K562 (cell line): ENCODE results near the gene GPATCH2.

Experiments
- ARHGAP35 ChIP-seq: fragments of 450-650 bp; IDR thresholded peaks from 2 replicates; pipeline ENCODE4 v1.6.1; 2018; ENCODE audit not compliant: partially characterized antibody
- BRCA1 ChIP-seq, 2 experiments: fragments of 450-650 bp in 1 of 2; sonication (generic) in 1 of 2; formaldehyde crosslinking in 1 of 2; IDR thresholded peaks; 2 replicates each; pipeline versions ENCODE4 v1.5.0 to v1.6.1; 2017 to 2020; ENCODE audit warnings: mild to moderate bottlenecking in 1 of 2, missing genetic modification reagents in 1 of 2
- FOXK2 ChIP-seq, 2 experiments: fragments of 450-650 bp; IDR thresholded peaks in 1 of 2; conservative IDR thresholded peaks in 1 of 2; 2 replicates each; pipeline ENCODE4 v1.6.1; 2016; ENCODE audit warnings: low read depth in 2 of 2, mild to moderate bottlenecking in 1 of 2
- JUN ChIP-seq, 2 experiments: sonication (generic) in 1 of 2; formaldehyde crosslinking in 1 of 2; IDR thresholded peaks; 2 replicates each; pipeline versions ENCODE4 v1.6.1 to v1.8.0; 2012 to 2022; ENCODE audit warnings: borderline replicate concordance in 2 of 2, mild to moderate bottlenecking in 2 of 2, improper control_type of control experiment in 1 of 2, low read depth in 1 of 2, low read length in 1 of 2, missing genetic modification reagents in 1 of 2
- PHF20 ChIP-seq: fragments of 450-650 bp; IDR thresholded peaks from 2 replicates; pipeline ENCODE4 v1.6.1; 2018; ENCODE audit not compliant: partially characterized antibody
- TBL1XR1 ChIP-seq, 2 experiments: IDR thresholded peaks; 2 replicates each; pipeline ENCODE4 v1.6.1; 2012; ENCODE audit warnings: improper control_type of control experiment in 2 of 2, low read length in 2 of 2, mild to moderate bottlenecking in 1 of 2
- ZFX ChIP-seq: sonication (generic); formaldehyde crosslinking; IDR thresholded peaks from 2 replicates; pipeline ENCODE4 v1.8.0; 2022; ENCODE audit warnings: mild to moderate bottlenecking, missing genetic modification reagents, moderate library complexity
- ZNF239 ChIP-seq: fragments of 250-450 bp; sonication (Bioruptor Pico); IDR thresholded peaks from 2 replicates; pipeline ENCODE4 v1.4.0; 2020; ENCODE audit warnings: mild to moderate bottlenecking
- ZNF282 ChIP-seq: sonication (generic); formaldehyde crosslinking; IDR thresholded peaks from 2 replicates; pipeline ENCODE4 v1.8.1; 2023; ENCODE audit warnings: missing genetic modification reagents
- TF ChIP-seq, protein P1 (sequence below), 3 experiments: IDR thresholded peaks in 2 of 3; conservative IDR thresholded peaks in 1 of 3; 2 replicates each; pipeline ENCODE4 v1.5.1; 2011 to 2012; ENCODE audit warnings: low read length in 3 of 3, mild to moderate bottlenecking in 3 of 3, control low read depth in 2 of 3, improper control_type of control experiment in 1 of 3, inconsistent platforms in 1 of 3, low read depth in 1 of 3, mixed read lengths in 1 of 3, moderate library complexity in 1 of 3; ENCODE audit not compliant: insufficient read depth in 2 of 3
- TF ChIP-seq, protein P2 (sequence below): sonication (generic); formaldehyde crosslinking; IDR thresholded peaks from 2 replicates; pipeline ENCODE4 v1.8.0; 2022; ENCODE audit warnings: mild to moderate bottlenecking, missing genetic modification reagents
- TF ChIP-seq, protein P3 (sequence below): fragments of 250-450 bp; sonication (Bioruptor Pico); IDR thresholded peaks from 2 replicates; pipeline ENCODE4 v1.8.0; 2022; ENCODE audit warnings: moderate library complexity, mild to moderate bottlenecking, inconsistent platforms
- TF ChIP-seq, protein P4 (sequence below): sonication (generic); formaldehyde crosslinking; IDR thresholded peaks from 2 replicates; pipeline ENCODE4 v1.8.1; 2022; ENCODE audit warnings: missing genetic modification reagents
- TF ChIP-seq, protein P5 (sequence below), 3 experiments: fragments of 200-800 bp in 1 of 3; sonication (Bioruptor generic) in 1 of 3; sonication (generic) in 1 of 3; formaldehyde crosslinking in 1 of 3; IDR thresholded peaks; 2 replicates each; pipeline versions ENCODE4 v1.6.1 to v1.8.0; 2016 to 2022; ENCODE audit warnings: mild to moderate bottlenecking in 2 of 3, missing compliant biosample characterization in 2 of 3, missing genetic modification characterization in 2 of 3, missing genetic modification reagents in 1 of 3

DNA sequence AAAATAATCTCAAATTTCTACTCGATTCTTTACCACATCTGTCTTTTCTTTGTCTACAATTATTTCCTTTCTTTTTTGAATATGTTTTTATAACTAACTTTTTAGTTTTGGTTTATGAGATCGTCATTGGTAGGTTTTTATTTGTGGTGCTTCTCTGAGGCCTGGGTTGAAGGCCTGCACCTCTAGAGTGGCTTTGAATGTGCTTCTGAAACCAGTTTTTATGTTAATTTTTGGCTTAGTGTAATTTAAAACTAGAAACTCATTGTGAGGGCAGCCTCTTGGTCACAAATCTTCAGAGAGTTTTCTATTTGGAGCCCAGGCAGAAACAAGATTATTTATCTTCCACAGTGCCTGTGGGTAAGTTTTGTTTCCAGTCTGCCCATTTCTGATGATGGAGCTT is 187.0 kb downstream of the GPATCH2 start:
- TF ChIP-seq TBL1XR1 (IDR thresholded peaks at IDR 0.05; ENCODE audit: low read length in 2 of 2): no peak
- TF ChIP-seq ZNF239: no peak
- TF ChIP-seq, protein P1, sequence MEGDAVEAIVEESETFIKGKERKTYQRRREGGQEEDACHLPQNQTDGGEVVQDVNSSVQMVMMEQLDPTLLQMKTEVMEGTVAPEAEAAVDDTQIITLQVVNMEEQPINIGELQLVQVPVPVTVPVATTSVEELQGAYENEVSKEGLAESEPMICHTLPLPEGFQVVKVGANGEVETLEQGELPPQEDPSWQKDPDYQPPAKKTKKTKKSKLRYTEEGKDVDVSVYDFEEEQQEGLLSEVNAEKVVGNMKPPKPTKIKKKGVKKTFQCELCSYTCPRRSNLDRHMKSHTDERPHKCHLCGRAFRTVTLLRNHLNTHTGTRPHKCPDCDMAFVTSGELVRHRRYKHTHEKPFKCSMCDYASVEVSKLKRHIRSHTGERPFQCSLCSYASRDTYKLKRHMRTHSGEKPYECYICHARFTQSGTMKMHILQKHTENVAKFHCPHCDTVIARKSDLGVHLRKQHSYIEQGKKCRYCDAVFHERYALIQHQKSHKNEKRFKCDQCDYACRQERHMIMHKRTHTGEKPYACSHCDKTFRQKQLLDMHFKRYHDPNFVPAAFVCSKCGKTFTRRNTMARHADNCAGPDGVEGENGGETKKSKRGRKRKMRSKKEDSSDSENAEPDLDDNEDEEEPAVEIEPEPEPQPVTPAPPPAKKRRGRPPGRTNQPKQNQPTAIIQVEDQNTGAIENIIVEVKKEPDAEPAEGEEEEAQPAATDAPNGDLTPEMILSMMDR (IDR thresholded peaks at IDR 0.05 in 2 of 3, conservative IDR thresholded peaks at IDR 0.05 in 1 of 3; ENCODE audit: insufficient read depth in 2 of 3, low read depth in 1 of 3, low read length in 3 of 3): no peak
- TF ChIP-seq PHF20: no peak
- TF ChIP-seq, protein P2, sequence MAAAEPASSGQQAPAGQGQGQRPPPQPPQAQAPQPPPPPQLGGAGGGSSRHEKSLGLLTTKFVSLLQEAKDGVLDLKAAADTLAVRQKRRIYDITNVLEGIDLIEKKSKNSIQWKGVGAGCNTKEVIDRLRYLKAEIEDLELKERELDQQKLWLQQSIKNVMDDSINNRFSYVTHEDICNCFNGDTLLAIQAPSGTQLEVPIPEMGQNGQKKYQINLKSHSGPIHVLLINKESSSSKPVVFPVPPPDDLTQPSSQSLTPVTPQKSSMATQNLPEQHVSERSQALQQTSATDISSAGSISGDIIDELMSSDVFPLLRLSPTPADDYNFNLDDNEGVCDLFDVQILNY (CRISPR knock-in tag): no peak
- TF ChIP-seq ARHGAP35: no peak
- TF ChIP-seq, protein P3, sequence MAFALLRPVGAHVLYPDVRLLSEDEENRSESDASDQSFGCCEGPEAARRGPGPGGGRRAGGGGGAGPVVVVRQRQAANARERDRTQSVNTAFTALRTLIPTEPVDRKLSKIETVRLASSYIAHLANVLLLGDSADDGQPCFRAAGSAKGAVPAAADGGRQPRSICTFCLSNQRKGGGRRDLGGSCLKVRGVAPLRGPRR (CRISPR knock-in tag): no peak
- TF ChIP-seq ZNF282 (CRISPR knock-in tag): no peak
- no peak for TF ChIP-seq ZFX (CRISPR knock-in tag)
- TF ChIP-seq FOXK2 (conservative IDR thresholded peaks at IDR 0.05 in 1 of 2, IDR thresholded peaks at IDR 0.05 in 1 of 2; ENCODE audit: low read depth in 2 of 2): no peak
- TF ChIP-seq, protein P4, sequence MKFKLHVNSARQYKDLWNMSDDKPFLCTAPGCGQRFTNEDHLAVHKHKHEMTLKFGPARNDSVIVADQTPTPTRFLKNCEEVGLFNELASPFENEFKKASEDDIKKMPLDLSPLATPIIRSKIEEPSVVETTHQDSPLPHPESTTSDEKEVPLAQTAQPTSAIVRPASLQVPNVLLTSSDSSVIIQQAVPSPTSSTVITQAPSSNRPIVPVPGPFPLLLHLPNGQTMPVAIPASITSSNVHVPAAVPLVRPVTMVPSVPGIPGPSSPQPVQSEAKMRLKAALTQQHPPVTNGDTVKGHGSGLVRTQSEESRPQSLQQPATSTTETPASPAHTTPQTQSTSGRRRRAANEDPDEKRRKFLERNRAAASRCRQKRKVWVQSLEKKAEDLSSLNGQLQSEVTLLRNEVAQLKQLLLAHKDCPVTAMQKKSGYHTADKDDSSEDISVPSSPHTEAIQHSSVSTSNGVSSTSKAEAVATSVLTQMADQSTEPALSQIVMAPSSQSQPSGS (CRISPR knock-in tag): no peak
- no peak for TF ChIP-seq BRCA1 (IDR thresholded peaks at IDR 0.05)
- TF ChIP-seq BRCA1 (CRISPR knock-in tag; IDR thresholded peaks at IDR 0.05): no peak
- TF ChIP-seq, protein P5, sequence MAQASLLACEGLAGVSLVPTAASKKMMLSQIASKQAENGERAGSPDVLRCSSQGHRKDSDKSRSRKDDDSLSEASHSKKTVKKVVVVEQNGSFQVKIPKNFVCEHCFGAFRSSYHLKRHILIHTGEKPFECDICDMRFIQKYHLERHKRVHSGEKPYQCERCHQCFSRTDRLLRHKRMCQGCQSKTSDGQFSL (CRISPR knock-in tag; IDR thresholded peaks at IDR 0.05): no peak
- TF ChIP-seq, protein P5 (tag; IDR thresholded peaks at IDR 0.05): no peak
- no peak for TF ChIP-seq JUN (IDR thresholded peaks at IDR 0.05; ENCODE audit: borderline replicate concordance, low read depth, low read length)
- TF ChIP-seq JUN (CRISPR knock-in tag; IDR thresholded peaks at IDR 0.05; ENCODE audit: borderline replicate concordance): no peak
